Gastrocnemius medialis (tissue), 4 donors: ENCODE measurements around the gene ZNF768.

Experiments
- CTCF ChIP-seq, 5 experiments: fragments of 450-650 bp in 3 of 5; fragments of 200-600 bp in 2 of 5; sonication (generic) in 2 of 5; IDR thresholded peaks in 4 of 5; conservative IDR thresholded peaks in 1 of 5; 1 replicate in 4 of 5; 2 replicates in 1 of 5; pipeline ENCODE4 v1.5.1; 2016 to 2019; ENCODE audit warnings: antibody characterized with exemption in 5 of 5, mild to moderate bottlenecking in 3 of 5, moderate library complexity in 3 of 5
- POLR2A ChIP-seq, 2 donors: fragments of 450-650 bp; IDR thresholded peaks; one replicate each; pipeline ENCODE4 v1.6.1; 2017; ENCODE audit warnings: antibody characterized with exemption in 2 of 2, mild to moderate bottlenecking in 2 of 2, moderate library complexity in 2 of 2

GRCh38 chr16:30476991-30477390 lies 49.4 kb downstream of the ZNF768 start:
- TF ChIP-seq CTCF (IDR thresholded peaks at IDR 0.05 in 4 of 5, conservative IDR thresholded peaks at IDR 0.05 in 1 of 5) (no peak), POLR2A (IDR thresholded peaks at IDR 0.05) (no peak)
